Keratinocyte (primary cell): ENCODE data around the gene CCT6A. TPM values are rescaled to one million over a fixed set of nuclear protein-coding genes. Genes with fewer than 3 reads are reported as not detected.

Source experiments
- DNase-seq: peaks from one replicate; pipeline ENCODE4 v3.0.0-alpha.2; 2011; ENCODE audit warnings: low read depth, missing footprints, low spot score
- FAIRE-seq: peaks from 2 replicates; lab custom pipeline; 2011; peaks lifted over from hg19 to GRCh38; lab: Jason Lieb, UNC
- H2AFZ ChIP-seq: 2 replicates; pipeline ENCODE4 v1.6.0; 2012; ENCODE audit warnings: low read length, control low read depth, inconsistent platforms; ENCODE audit not compliant: control insufficient read depth
- H3K27ac ChIP-seq: 2 replicates; pipeline ENCODE4 v1.5.1; 2011; ENCODE audit warnings: low read length; ENCODE audit not compliant: control insufficient read depth, insufficient read depth
- H3K27me3 ChIP-seq: 3 replicates; pipeline ENCODE4 v1.6.0; 2011; ENCODE audit warnings: low read length; ENCODE audit not compliant: control insufficient read depth, insufficient read depth; ENCODE audit errors: extremely low read depth
- H3K36me3 ChIP-seq, 2 experiments: 2 replicates in 1 of 2; 3 replicates in 1 of 2; pipeline ENCODE4 v1.5.1; 2011; ENCODE audit warnings: low read length in 2 of 2, mild to moderate bottlenecking in 1 of 2; ENCODE audit not compliant: control insufficient read depth in 2 of 2, insufficient read depth in 2 of 2; ENCODE audit errors: extremely low read depth in 1 of 2
- H3K4me1 ChIP-seq: 3 replicates; pipeline ENCODE4 v1.5.1; 2011; ENCODE audit warnings: low read length; ENCODE audit not compliant: control insufficient read depth, insufficient read depth; ENCODE audit errors: extremely low read depth
- H3K4me2 ChIP-seq: 3 replicates; pipeline ENCODE4 v1.6.0; 2011; ENCODE audit warnings: low read depth, low read length; ENCODE audit not compliant: control insufficient read depth, insufficient read depth; ENCODE audit errors: extremely low read depth
- H3K4me3 ChIP-seq, 3 experiments: fragments of 200-600 bp in 1 of 3; sonication (generic) in 1 of 3; 2 replicates in 2 of 3; 3 replicates in 1 of 3; pipeline ENCODE4 v1.5.1; 2011 to 2016; ENCODE audit warnings: low read length in 3 of 3, mild to moderate bottlenecking in 3 of 3, control low read depth in 2 of 3, inconsistent platforms in 1 of 3, low read depth in 1 of 3, mixed read lengths in 1 of 3, mixed run types in 1 of 3, moderate library complexity in 1 of 3; ENCODE audit not compliant: control insufficient read depth in 2 of 3, insufficient read depth in 2 of 3; ENCODE audit errors: extremely low read depth in 1 of 3
- H3K79me2 ChIP-seq: 2 replicates; pipeline ENCODE4 v1.6.0; 2012; ENCODE audit warnings: low read length; ENCODE audit not compliant: control insufficient read depth, insufficient read depth
- H3K9ac ChIP-seq: 3 replicates; pipeline ENCODE4 v1.6.0; 2011; ENCODE audit warnings: low read length; ENCODE audit not compliant: control insufficient read depth, insufficient read depth; ENCODE audit errors: extremely low read depth
- H3K9me1 ChIP-seq: 3 replicates; pipeline ENCODE4 v1.6.0; 2011; ENCODE audit warnings: low read length; ENCODE audit not compliant: control insufficient read depth, insufficient read depth; ENCODE audit errors: extremely low read depth
- H3K9me3 ChIP-seq: 2 replicates; pipeline ENCODE4 v1.5.1; 2012; ENCODE audit warnings: low read depth, low read length; ENCODE audit not compliant: control insufficient read depth
- H4K20me1 ChIP-seq: 3 replicates; pipeline ENCODE4 v1.6.0; 2011; ENCODE audit warnings: low read length; ENCODE audit not compliant: control insufficient read depth, insufficient read depth; ENCODE audit errors: extremely low read depth
- EZH2 ChIP-seq: IDR thresholded peaks from one replicate; pipeline ENCODE4 v1.6.1; 2012; ENCODE audit warnings: inconsistent platforms, mild to moderate bottlenecking, low read length, moderate library complexity
- dilution Hi-C: fragments of 300-500 bp; cut with MboI; formaldehyde crosslinking; loops from one replicate; pipeline ENCODE4 v1.7.0; 2020; ENCODE audit warnings: low sequenced_read_pairs; ENCODE audit not compliant: extremely low pct_ligation_motif_present
- polyA plus RNA-seq, 5 experiments: library from polyadenylated mRNA; depleted of rRNA in 3 of 5; stranded (reverse) in 3 of 5; stranded (forward) in 1 of 5; unstranded in 1 of 5; fragments of >200 nt; gene quantifications; 1 replicate in 1 of 5; 2 replicates in 3 of 5; 3 replicates in 1 of 5; pipeline versions ENCODE4 v1.2.1 to v1.2.3, GENCODE V29; 2011 to 2012; ENCODE audit warnings: missing spikeins in 2 of 5, low read depth in 1 of 5, low replicate concordance in 1 of 5
- TF ChIP-seq, protein P1 (sequence below), 3 experiments: IDR thresholded peaks in 1 of 3; conservative IDR thresholded peaks in 1 of 3; optimal IDR thresholded peaks in 1 of 3; 2 replicates in 2 of 3; 3 replicates in 1 of 3; pipeline versions ENCODE3 to v1.5.1; 2011; ENCODE audit warnings: low read length in 3 of 3, mild to moderate bottlenecking in 3 of 3, moderate library complexity in 2 of 3, control low read depth in 1 of 3, inconsistent platforms in 1 of 3; ENCODE audit not compliant: insufficient read depth in 2 of 3; ENCODE audit errors: extremely low read depth in 1 of 3

Gene CCT6A
- polyA plus RNA-seq, 1 donor (not counting 4 experiments of a cell fraction or from before 2014, with no cell fraction given): 403 TPM

DNA sequence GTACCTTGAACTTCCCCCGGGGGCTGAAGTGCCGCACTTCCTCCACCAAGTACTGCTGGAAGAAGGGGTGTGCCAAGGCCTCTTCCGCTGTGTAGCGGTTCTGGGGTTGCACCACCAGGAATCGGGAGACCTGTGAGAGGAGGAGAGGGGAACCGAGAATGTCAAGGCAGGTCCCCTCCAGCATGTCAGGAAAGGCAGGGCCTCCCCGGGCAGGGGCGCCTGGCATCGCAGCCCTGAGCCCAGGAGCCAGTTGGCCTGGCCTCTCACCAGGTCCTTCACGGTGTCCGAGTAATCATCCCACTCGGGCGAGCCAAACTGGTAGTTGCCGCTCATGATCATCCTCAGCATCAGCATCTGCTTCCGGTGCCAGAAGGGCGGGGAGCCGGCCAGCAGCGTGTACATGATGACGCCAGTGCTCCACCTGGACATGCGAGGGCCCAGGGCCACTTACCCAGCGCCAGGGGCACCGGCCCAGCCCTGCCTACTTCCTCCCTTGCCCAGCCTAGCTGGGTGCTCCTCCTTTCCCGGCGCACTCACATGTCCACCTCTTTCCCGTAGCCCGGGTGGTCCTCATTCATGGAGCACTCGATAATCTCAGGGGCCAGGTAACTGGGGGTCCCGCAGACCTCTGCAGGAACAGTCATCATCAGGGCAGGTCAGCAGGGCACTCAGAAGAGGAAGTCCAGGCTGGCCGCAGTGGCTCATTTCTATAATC lies 30.2 kb downstream of the CCT6A start:
- Histone ChIP-seq H3K4me2 (no peak overlapping the region), H3K36me3 (peaks cover 21 to 27% of the 10 kb centered on the region in 2 experiments), H3K9me3 (no peaks in the 10 kb centered on the region), H3K9ac (no peak overlapping the region), H3K27me3 (no peaks in the 10 kb centered on the region), H3K4me1 (no peaks in the 10 kb centered on the region), H2AFZ (no peak overlapping the region), H3K9me1 (no peaks in the 10 kb centered on the region), H3K79me2 (no peaks in the 10 kb centered on the region), H4K20me1 (peaks cover 3% of the 10 kb centered on the region), H3K4me3 (no peak overlapping the region), H3K27ac (no peak overlapping the region)
- TF ChIP-seq, protein P1, sequence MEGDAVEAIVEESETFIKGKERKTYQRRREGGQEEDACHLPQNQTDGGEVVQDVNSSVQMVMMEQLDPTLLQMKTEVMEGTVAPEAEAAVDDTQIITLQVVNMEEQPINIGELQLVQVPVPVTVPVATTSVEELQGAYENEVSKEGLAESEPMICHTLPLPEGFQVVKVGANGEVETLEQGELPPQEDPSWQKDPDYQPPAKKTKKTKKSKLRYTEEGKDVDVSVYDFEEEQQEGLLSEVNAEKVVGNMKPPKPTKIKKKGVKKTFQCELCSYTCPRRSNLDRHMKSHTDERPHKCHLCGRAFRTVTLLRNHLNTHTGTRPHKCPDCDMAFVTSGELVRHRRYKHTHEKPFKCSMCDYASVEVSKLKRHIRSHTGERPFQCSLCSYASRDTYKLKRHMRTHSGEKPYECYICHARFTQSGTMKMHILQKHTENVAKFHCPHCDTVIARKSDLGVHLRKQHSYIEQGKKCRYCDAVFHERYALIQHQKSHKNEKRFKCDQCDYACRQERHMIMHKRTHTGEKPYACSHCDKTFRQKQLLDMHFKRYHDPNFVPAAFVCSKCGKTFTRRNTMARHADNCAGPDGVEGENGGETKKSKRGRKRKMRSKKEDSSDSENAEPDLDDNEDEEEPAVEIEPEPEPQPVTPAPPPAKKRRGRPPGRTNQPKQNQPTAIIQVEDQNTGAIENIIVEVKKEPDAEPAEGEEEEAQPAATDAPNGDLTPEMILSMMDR (optimal IDR thresholded peaks at IDR 0.05 in 1 of 3, IDR thresholded peaks at IDR 0.05 in 1 of 3, conservative IDR thresholded peaks at IDR 0.05 in 1 of 3; ENCODE audit: extremely low read depth in 1 of 3, insufficient read depth in 2 of 3, low read length in 3 of 3): no peak
- TF ChIP-seq EZH2: no peak
- no peak for DNase-seq
- dilution Hi-C loops: no loop called here
- no peak for FAIRE-seq

GRCh38 chr7:56083150-56083785 lies 31.7 kb downstream of the CCT6A start:
- H2AFZ ChIP-seq: no peak overlapping the region
- peaks cover 19 to 20% of the 10 kb centered on the region in 2 experiments for H3K36me3 ChIP-seq
- DNase-seq (no peak), FAIRE-seq (no peak)
- H3K9ac ChIP-seq: no peak overlapping the region
- no peak overlapping the region for H3K4me3 ChIP-seq
- no peak for TF ChIP-seq EZH2
- TF ChIP-seq, protein P1 (optimal IDR thresholded peaks at IDR 0.05 in 1 of 3, IDR thresholded peaks at IDR 0.05 in 1 of 3, conservative IDR thresholded peaks at IDR 0.05 in 1 of 3; ENCODE audit: extremely low read depth in 1 of 3, insufficient read depth in 2 of 3, low read length in 3 of 3): no peak
- H3K4me1 ChIP-seq: no peaks in the 10 kb centered on the region
- H3K79me2 ChIP-seq: no peaks in the 10 kb centered on the region
- H3K9me1 ChIP-seq: no peaks in the 10 kb centered on the region
- H3K27me3 ChIP-seq: no peaks in the 10 kb centered on the region
- no peaks in the 10 kb centered on the region for H3K9me3 ChIP-seq
- dilution Hi-C loops: no loop called here
- no peak overlapping the region for H3K4me2 ChIP-seq
- no peak overlapping the region for H3K27ac ChIP-seq
- no peaks in the 10 kb centered on the region for H4K20me1 ChIP-seq
